Measurements from ENCODE around the gene STXBP5L.

GRCh38 chr3:121411523-121411922 lies 503.5 kb downstream of the STXBP5L start:
- no peak for TF ChIP-seq POLR2A (IDR thresholded peaks at IDR 0.05; ENCODE audit: low read length)
- no peak for TF ChIP-seq GATA1 (IDR thresholded peaks at IDR 0.05; ENCODE audit: low read depth, low read length)
